Measurements from ENCODE around the gene TRMU. TPM values are rescaled to one million over a fixed set of nuclear protein-coding genes. Genes with fewer than 3 reads are reported as not detected.
A peak's percentile ranks its signal among the peaks of the same experiment; 100 is the strongest.

The TRMU gene
- polyA plus RNA-seq, 1 donor (not counting 4 experiments of a cell fraction or from before 2014, with no cell fraction given): 33.6 TPM

- no peak overlapping the region for H3K27ac ChIP-seq (ENCODE audit: control insufficient read depth, insufficient read depth, low read length)
- TF ChIP-seq CTCF (optimal IDR thresholded peaks at IDR 0.05 in 1 of 3, IDR thresholded peaks at IDR 0.05 in 1 of 3, conservative IDR thresholded peaks at IDR 0.05 in 1 of 3; ENCODE audit: extremely low read depth in 1 of 3, insufficient read depth in 2 of 3, low read length in 3 of 3) (peak; percentile 83 to 92 (median 91)), EZH2 (IDR thresholded peaks at IDR 0.05; ENCODE audit: low read length) (no peak)
- H3K36me3 ChIP-seq (ENCODE audit: control insufficient read depth in 2 of 2, extremely low read depth in 1 of 2, insufficient read depth in 2 of 2, low read length in 2 of 2): peaks cover 47 to 52% of the 10 kb centered on the region in 2 experiments
- H3K9me3 ChIP-seq (ENCODE audit: control insufficient read depth, low read depth, low read length): no peaks in the 10 kb centered on the region
- H3K9ac ChIP-seq (ENCODE audit: control insufficient read depth, extremely low read depth, insufficient read depth, low read length): no peak overlapping the region
- no peak for FAIRE-seq
- H3K4me1 ChIP-seq (ENCODE audit: control insufficient read depth, extremely low read depth, insufficient read depth, low read length): peaks cover 21% of the 10 kb centered on the region
- dilution Hi-C loops (cut with MboI; ENCODE audit: extremely low pct_ligation_motif_present, low sequenced_read_pairs): no loop called here
- H3K27me3 ChIP-seq (ENCODE audit: control insufficient read depth, extremely low read depth, insufficient read depth, low read length): no peaks in the 10 kb centered on the region
- H3K79me2 ChIP-seq (ENCODE audit: control insufficient read depth, insufficient read depth, low read length): no peaks in the 10 kb centered on the region
- H2AFZ ChIP-seq (ENCODE audit: control insufficient read depth, low read length): no peak overlapping the region
- peaks cover 7% of the 10 kb centered on the region for H3K9me1 ChIP-seq (ENCODE audit: control insufficient read depth, extremely low read depth, insufficient read depth, low read length)
- H4K20me1 ChIP-seq (ENCODE audit: control insufficient read depth, extremely low read depth, insufficient read depth, low read length): peaks cover 6% of the 10 kb centered on the region
- no peak overlapping the region for H3K4me2 ChIP-seq (ENCODE audit: control insufficient read depth, extremely low read depth, insufficient read depth, low read depth, low read length)
- no peak overlapping the region for H3K4me3 ChIP-seq (ENCODE audit: control insufficient read depth in 2 of 3, extremely low read depth in 1 of 3, insufficient read depth in 2 of 3, low read depth in 1 of 3, low read length in 3 of 3)
- DNase-seq (ENCODE audit: low read depth, low spot score): no peak
Observed at GRCh38 chr22:46355369-46355995, 20.0 kb downstream of the TRMU start.

DNA sequence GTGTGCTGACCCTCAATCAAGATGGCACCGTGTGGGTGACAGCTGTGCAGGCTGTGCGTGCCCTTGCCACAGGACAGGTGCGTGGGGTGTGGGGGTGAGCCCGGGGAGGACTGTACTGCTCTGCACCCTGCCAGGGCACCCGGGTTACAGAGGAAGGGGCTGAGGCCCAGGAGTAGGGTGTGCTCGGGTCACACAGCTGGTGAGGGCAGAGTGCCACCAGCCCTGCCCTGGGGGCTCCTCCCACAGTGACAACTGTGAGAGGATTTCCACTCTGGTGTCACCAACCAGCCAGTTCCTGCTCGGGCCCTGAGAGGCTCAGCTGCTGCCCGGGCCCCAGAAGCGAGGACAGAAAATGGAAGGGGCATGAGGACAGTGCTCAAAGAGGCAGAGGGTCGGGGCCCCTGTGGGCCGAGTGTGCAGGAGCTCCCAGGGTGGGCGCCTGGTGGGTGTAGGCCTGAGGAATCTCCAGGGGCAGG, 20.5 kb downstream of the TRMU start:
- no peak overlapping the region for H3K4me2 ChIP-seq (ENCODE audit: control insufficient read depth, extremely low read depth, insufficient read depth, low read depth, low read length)
- H3K9me3 ChIP-seq (ENCODE audit: control insufficient read depth, low read depth, low read length): no peaks in the 10 kb centered on the region
- H4K20me1 ChIP-seq (ENCODE audit: control insufficient read depth, extremely low read depth, insufficient read depth, low read length): peaks cover 6% of the 10 kb centered on the region
- H3K79me2 ChIP-seq (ENCODE audit: control insufficient read depth, insufficient read depth, low read length): no peaks in the 10 kb centered on the region
- peaks cover 7% of the 10 kb centered on the region for H3K9me1 ChIP-seq (ENCODE audit: control insufficient read depth, extremely low read depth, insufficient read depth, low read length)
- FAIRE-seq (no peak), DNase-seq (ENCODE audit: low read depth, low spot score) (no peak)
- H2AFZ ChIP-seq (ENCODE audit: control insufficient read depth, low read length): no peak overlapping the region
- dilution Hi-C loops (cut with MboI; ENCODE audit: extremely low pct_ligation_motif_present, low sequenced_read_pairs): no loop called here
- no peak overlapping the region for H3K27ac ChIP-seq (ENCODE audit: control insufficient read depth, insufficient read depth, low read length)
- H3K4me1 ChIP-seq (ENCODE audit: control insufficient read depth, extremely low read depth, insufficient read depth, low read length): peaks cover 21% of the 10 kb centered on the region
- H3K4me3 ChIP-seq (ENCODE audit: control insufficient read depth in 2 of 3, extremely low read depth in 1 of 3, insufficient read depth in 2 of 3, low read depth in 1 of 3, low read length in 3 of 3): no peak overlapping the region
- peaks cover 41 to 47% of the 10 kb centered on the region in 2 experiments for H3K36me3 ChIP-seq (ENCODE audit: control insufficient read depth in 2 of 2, extremely low read depth in 1 of 2, insufficient read depth in 2 of 2, low read length in 2 of 2)
- no peaks in the 10 kb centered on the region for H3K27me3 ChIP-seq (ENCODE audit: control insufficient read depth, extremely low read depth, insufficient read depth, low read length)
- no peak overlapping the region for H3K9ac ChIP-seq (ENCODE audit: control insufficient read depth, extremely low read depth, insufficient read depth, low read length)
- no peak for TF ChIP-seq EZH2 (IDR thresholded peaks at IDR 0.05; ENCODE audit: low read length)

Data from keratinocyte (primary cell).